Ectodermal cell (in vitro differentiated cells): ENCODE results near the gene METRNL.
A peak's percentile ranks its signal among the peaks of the same experiment; 100 is the strongest.

Source experiments
- H3K27ac ChIP-seq: 2 replicates; pipeline ENCODE4 v1.7.0; 2013; ENCODE audit warnings: mild to moderate bottlenecking, low read depth, low read length; ENCODE audit not compliant: insufficient read depth, poor library complexity, severe bottlenecking
- H3K27me3 ChIP-seq: 2 replicates; pipeline ENCODE4 v1.7.0; 2013; ENCODE audit warnings: mild to moderate bottlenecking, low read length; ENCODE audit not compliant: insufficient read depth, control insufficient read depth, poor library complexity, severe bottlenecking
- H3K36me3 ChIP-seq: one replicate; pipeline ENCODE4 v1.7.0; 2013; ENCODE audit warnings: low read length; ENCODE audit not compliant: control insufficient read depth, insufficient read depth
- H3K4me1 ChIP-seq: one replicate; pipeline ENCODE4 v1.7.0; 2013; ENCODE audit warnings: low read length; ENCODE audit not compliant: control insufficient read depth, insufficient read depth
- H3K4me3 ChIP-seq: 2 replicates; pipeline ENCODE4 v1.7.0; 2013; ENCODE audit warnings: low read depth, low read length, control low read depth; ENCODE audit not compliant: insufficient read depth
- H3K9me3 ChIP-seq: 2 replicates; pipeline ENCODE4 v1.7.0; 2013; ENCODE audit warnings: mild to moderate bottlenecking, low read length, moderate library complexity; ENCODE audit not compliant: control insufficient read depth
- WGBS, 2 experiments: methylation state at CpG; one replicate each; pipeline ENCODE4 v1.1.7; 2013; ENCODE audit warnings: missing lambda C conversion rate in 2 of 2; 5-methylcytosine and 5-hydroxymethylcytosine counted together

Gene METRNL

GRCh38 chr17:83092931-83093330 is 13.5 kb downstream of the METRNL start:
- Histone ChIP-seq H3K9me3 (no peaks in the 10 kb centered on the region), H3K36me3 (peaks cover 9% of the 10 kb centered on the region), H3K27ac (no peak overlapping the region), H3K27me3 (no peaks in the 10 kb centered on the region), H3K4me1 (peaks cover 10% of the 10 kb centered on the region), H3K4me3 (no peak overlapping the region)
- WGBS, 2 experiments: 93 to 94% methylated on average over 22 of the region's 22 CpGs

GRCh38 chr17:83093506-83093905 is 14.1 kb downstream of the METRNL start:
- peaks cover 11% of the 10 kb centered on the region for H3K4me1 ChIP-seq
- H3K36me3 ChIP-seq: peaks cover 9% of the 10 kb centered on the region
- no peak overlapping the region for H3K27ac ChIP-seq
- 91 to 93% methylated on average over 14 of the region's 14 CpGs for WGBS, 2 experiments
- no peaks in the 10 kb centered on the region for H3K27me3 ChIP-seq
- H3K9me3 ChIP-seq: no peaks in the 10 kb centered on the region
- no peak overlapping the region for H3K4me3 ChIP-seq

- H3K9me3 ChIP-seq: no peaks in the 10 kb centered on the region
- H3K27me3 ChIP-seq: no peaks in the 10 kb centered on the region
- peaks cover 9% of the 10 kb centered on the region for H3K36me3 ChIP-seq
- H3K4me1 ChIP-seq: peaks cover 18% of the 10 kb centered on the region
- 96 to 97% methylated on average over 32 of the region's 32 CpGs for WGBS, 2 experiments
- no peak overlapping the region for H3K4me3 ChIP-seq
- no peak overlapping the region for H3K27ac ChIP-seq
These were observed 14.9 kb downstream of the METRNL start for GRCh38 chr17:83094291-83094690.

- peaks cover 9% of the 10 kb centered on the region for H3K36me3 ChIP-seq
- H3K27me3 ChIP-seq: no peaks in the 10 kb centered on the region
- no peak overlapping the region for H3K4me3 ChIP-seq
- peaks cover 18% of the 10 kb centered on the region for H3K4me1 ChIP-seq
- WGBS, 2 experiments: 96% methylated on average over 23 of the region's 23 CpGs
- H3K9me3 ChIP-seq: no peaks in the 10 kb centered on the region
- H3K27ac ChIP-seq: no peak overlapping the region
These were observed 15.6 kb downstream of the METRNL start for GRCh38 chr17:83095016-83095415.

GRCh38 chr17:83096401-83097224 is 17.2 kb downstream of the METRNL start:
- peaks cover 25% of the 10 kb centered on the region for H3K4me1 ChIP-seq
- H3K27ac ChIP-seq: no peak overlapping the region
- H3K4me3 ChIP-seq: no peak overlapping the region
- 91 to 92% methylated on average over 26 of the region's 26 CpGs for WGBS, 2 experiments
- no peaks in the 10 kb centered on the region for H3K9me3 ChIP-seq
- no peaks in the 10 kb centered on the region for H3K27me3 ChIP-seq
- H3K36me3 ChIP-seq: peaks cover 9% of the 10 kb centered on the region

- H3K27me3 ChIP-seq: no peaks in the 10 kb centered on the region
- H3K4me3 ChIP-seq: no peak overlapping the region
- peaks cover 25% of the 10 kb centered on the region for H3K4me1 ChIP-seq
- H3K27ac ChIP-seq: no peak overlapping the region
- WGBS, 2 experiments: 89 to 92% methylated on average over 14 of the region's 14 CpGs
- H3K36me3 ChIP-seq: peaks cover 9% of the 10 kb centered on the region
- no peaks in the 10 kb centered on the region for H3K9me3 ChIP-seq
These were observed 18.4 kb downstream of the METRNL start for GRCh38 chr17:83097831-83098230.

GRCh38 chr17:83098241-83099085 is 19.1 kb downstream of the METRNL start:
- 76 to 80% methylated on average over 31 of the region's 31 CpGs for WGBS, 2 experiments
- Histone ChIP-seq H3K27me3 (no peaks in the 10 kb centered on the region), H3K4me3 (no peak overlapping the region), H3K4me1 (peaks cover 25% of the 10 kb centered on the region), H3K36me3 (peaks cover 9% of the 10 kb centered on the region), H3K27ac (no peak overlapping the region), H3K9me3 (no peaks in the 10 kb centered on the region)

GRCh38 chr17:83099086-83099555 is 19.7 kb downstream of the METRNL start:
- Histone ChIP-seq H3K36me3 (peaks cover 9% of the 10 kb centered on the region), H3K27me3 (no peaks in the 10 kb centered on the region), H3K9me3 (no peaks in the 10 kb centered on the region), H3K4me1 (peaks cover 25% of the 10 kb centered on the region), H3K27ac (no peak overlapping the region), H3K4me3 (no peak overlapping the region)
- WGBS, 2 experiments: 84 to 88% methylated on average over 12 of the region's 12 CpGs

- H3K36me3 ChIP-seq: peaks cover 9% of the 10 kb centered on the region
- H3K27me3 ChIP-seq: no peaks in the 10 kb centered on the region
- no peaks in the 10 kb centered on the region for H3K9me3 ChIP-seq
- peak overlapping the region; percentile 76 for H3K27ac ChIP-seq
- peaks cover 25% of the 10 kb centered on the region for H3K4me1 ChIP-seq
- H3K4me3 ChIP-seq: no peak overlapping the region
- 30 to 44% methylated on average over 34 of the region's 34 CpGs for WGBS, 2 experiments
These were observed 20.3 kb downstream of the METRNL start for GRCh38 chr17:83099570-83100181.
